Activated T-helper 17 cell treated with anti-CD3 and anti-CD28 coated beads, Interleukin-2, amount 50 U/mL, for 72 hours (primary cell): Measurements from ENCODE around the gene SPATA18. TPM values are rescaled to one million over a fixed set of nuclear protein-coding genes. Genes with fewer than 3 reads are reported as not detected.
"Not testable (repeated sequence)": the region's sequence is repeated elsewhere in the genome, so short reads cannot be mapped to it uniquely, and the experiment has no call there.

Experiments used
- ATAC-seq: fragments of 150-1000 bp; cut with Tn5 transposase; replicated peaks from 2 replicates; pipeline ENCODE4 v1.10.0; 2021; ENCODE audit warnings: mild to moderate bottlenecking, moderate library complexity
- H3K27ac Mint-ChIP-seq: one replicate; pipeline ENCODE4 v1.8.0; 2022; ENCODE audit warnings: mixed read lengths
- H3K27me3 Mint-ChIP-seq: one replicate; pipeline ENCODE4 v1.8.0; 2022; ENCODE audit warnings: mixed read lengths
- H3K36me3 Mint-ChIP-seq: one replicate; pipeline ENCODE4 v1.8.0; 2022; ENCODE audit warnings: low read depth, mild to moderate bottlenecking, mixed read lengths
- H3K4me1 Mint-ChIP-seq: one replicate; pipeline ENCODE4 v1.8.0; 2022; ENCODE audit warnings: mixed read lengths
- H3K4me3 Mint-ChIP-seq: one replicate; pipeline ENCODE4 v1.8.0; 2022; ENCODE audit warnings: mild to moderate bottlenecking, mixed read lengths
- H3K9me3 Mint-ChIP-seq: one replicate; pipeline ENCODE4 v1.8.0; 2022; ENCODE audit warnings: mixed read lengths
- total RNA-seq, 2 donors: library from RNA; stranded (reverse); gene quantifications; one replicate each; pipeline ENCODE4 v1.2.3, GENCODE V29; 2022

SPATA18 gene
- total RNA-seq, 2 donors from 2014 or later = 0.13 to 0.19 TPM

- Mint-ChIP-seq H3K27ac (no peak overlapping the region), H3K4me3 (no peak overlapping the region), H3K4me1 (no peaks in the 10 kb centered on the region), H3K27me3 (no peaks in the 10 kb centered on the region), H3K9me3 (no peaks in the 10 kb centered on the region), H3K36me3 (no peaks in the 10 kb centered on the region)
- no peak for ATAC-seq
These were observed 56.2 kb downstream of the SPATA18 start for GRCh38 chr4:52107336-52107735.

- no peaks in the 10 kb centered on the region for H3K36me3 Mint-ChIP-seq
- no peaks in the 10 kb centered on the region for H3K4me1 Mint-ChIP-seq
- no peak overlapping the region for H3K27ac Mint-ChIP-seq
- H3K4me3 Mint-ChIP-seq = no peak overlapping the region
- ATAC-seq = no peak
- H3K27me3 Mint-ChIP-seq = no peaks in the 10 kb centered on the region
- no peaks in the 10 kb centered on the region for H3K9me3 Mint-ChIP-seq
These were observed 56.6 kb downstream of the SPATA18 start for GRCh38 chr4:52107745-52108144.

- no peak for ATAC-seq
These were observed 59.1 kb downstream of the SPATA18 start for GRCh38 chr4:52110171-52110570.

GRCh38 chr4:52111995-52112394 lies 60.9 kb downstream of the SPATA18 start:
- Mint-ChIP-seq H3K27ac (no peak overlapping the region), H3K4me3 (no peak overlapping the region), H3K27me3 (peaks cover 4% of the 10 kb centered on the region), H3K9me3 (no peaks in the 10 kb centered on the region), H3K4me1 (no peaks in the 10 kb centered on the region), H3K36me3 (no peaks in the 10 kb centered on the region)
- ATAC-seq = no peak

More at GRCh38 chr4:52110171-52110570, 59.1 kb downstream of the SPATA18 start:
- H3K27ac Mint-ChIP-seq = no peak overlapping the region
- peaks cover 4% of the 10 kb centered on the region for H3K27me3 Mint-ChIP-seq
- no peak overlapping the region for H3K4me3 Mint-ChIP-seq
- H3K4me1 Mint-ChIP-seq = no peaks in the 10 kb centered on the region
- H3K9me3 Mint-ChIP-seq = no peaks in the 10 kb centered on the region
- H3K36me3 Mint-ChIP-seq = no peaks in the 10 kb centered on the region

- no peaks in the 10 kb centered on the region for H3K9me3 Mint-ChIP-seq
- H3K36me3 Mint-ChIP-seq = no peaks in the 10 kb centered on the region
- no peaks in the 10 kb centered on the region for H3K4me1 Mint-ChIP-seq
- no peak overlapping the region for H3K27ac Mint-ChIP-seq
- no peak for ATAC-seq
- peaks cover 4% of the 10 kb centered on the region for H3K27me3 Mint-ChIP-seq
- H3K4me3 Mint-ChIP-seq = no peak overlapping the region
These were observed 61.3 kb downstream of the SPATA18 start for GRCh38 chr4:52112411-52112810.

- Mint-ChIP-seq H3K36me3 (no peaks in the 10 kb centered on the region), H3K4me3 (no peak overlapping the region), H3K9me3 (no peaks in the 10 kb centered on the region), H3K4me1 (no peaks in the 10 kb centered on the region), H3K27ac (no peak overlapping the region), H3K27me3 (peaks cover 4% of the 10 kb centered on the region)
- ATAC-seq = no peak
These were observed 65.5 kb downstream of the SPATA18 start for GRCh38 chr4:52116641-52117040.

- H3K27me3 Mint-ChIP-seq = peaks cover 9% of the 10 kb centered on the region
These were observed 75.1 kb downstream of the SPATA18 start for GRCh38 chr4:52126226-52126625.

GRCh38 chr4:52126966-52127365 lies 75.9 kb downstream of the SPATA18 start:
- H3K9me3 Mint-ChIP-seq = peaks cover 4% of the 10 kb centered on the region
- H3K36me3 Mint-ChIP-seq = no peaks in the 10 kb centered on the region
- no peaks in the 10 kb centered on the region for H3K4me1 Mint-ChIP-seq
- no peak overlapping the region for H3K4me3 Mint-ChIP-seq
- H3K27me3 Mint-ChIP-seq = peaks cover 9% of the 10 kb centered on the region
- ATAC-seq = no peak
- H3K27ac Mint-ChIP-seq = no peak overlapping the region

More at GRCh38 chr4:52126226-52126625, 75.1 kb downstream of the SPATA18 start:
- Mint-ChIP-seq H3K9me3 (peaks cover 4% of the 10 kb centered on the region), H3K4me3 (no peak overlapping the region), H3K27ac (no peak overlapping the region), H3K36me3 (no peaks in the 10 kb centered on the region), H3K4me1 (no peaks in the 10 kb centered on the region)
- ATAC-seq = no peak

GRCh38 chr4:52135171-52135570 lies 84.1 kb downstream of the SPATA18 start:
- no peak for ATAC-seq
- no peak overlapping the region for H3K27ac Mint-ChIP-seq
- H3K4me3 Mint-ChIP-seq = no peak overlapping the region
- peaks cover 8% of the 10 kb centered on the region for H3K27me3 Mint-ChIP-seq
- H3K4me1 Mint-ChIP-seq = no peaks in the 10 kb centered on the region
- H3K36me3 Mint-ChIP-seq = no peaks in the 10 kb centered on the region
- no peaks in the 10 kb centered on the region for H3K9me3 Mint-ChIP-seq

GRCh38 chr4:52137152-52137551 lies 86.0 kb downstream of the SPATA18 start:
- H3K4me1 Mint-ChIP-seq, H3K36me3 Mint-ChIP-seq, H3K4me3 Mint-ChIP-seq, H3K9me3 Mint-ChIP-seq, ATAC-seq, H3K27me3 Mint-ChIP-seq, H3K27ac Mint-ChIP-seq: not testable (repeated sequence)

GRCh38 chr4:52142816-52143215 lies 91.7 kb downstream of the SPATA18 start:
- Mint-ChIP-seq H3K4me1 (no peaks in the 10 kb centered on the region), H3K27ac (no peak overlapping the region), H3K4me3 (no peak overlapping the region), H3K27me3 (no peaks in the 10 kb centered on the region), H3K9me3 (peaks cover 4% of the 10 kb centered on the region), H3K36me3 (no peaks in the 10 kb centered on the region)
- no peak for ATAC-seq

GRCh38 chr4:52143815-52144214 lies 92.7 kb downstream of the SPATA18 start:
- Mint-ChIP-seq H3K4me1 (no peaks in the 10 kb centered on the region), H3K9me3 (peaks cover 4% of the 10 kb centered on the region), H3K27me3 (no peaks in the 10 kb centered on the region), H3K36me3 (no peaks in the 10 kb centered on the region), H3K4me3 (no peak overlapping the region), H3K27ac (no peak overlapping the region)
- no peak for ATAC-seq

GRCh38 chr4:52144372-52144771 lies 93.3 kb downstream of the SPATA18 start:
- Mint-ChIP-seq H3K27me3 (no peaks in the 10 kb centered on the region), H3K27ac (no peak overlapping the region), H3K4me1 (no peaks in the 10 kb centered on the region), H3K36me3 (no peaks in the 10 kb centered on the region), H3K9me3 (peaks cover 4% of the 10 kb centered on the region), H3K4me3 (no peak overlapping the region)
- no peak for ATAC-seq
